SK-N-SH treated with all-trans-retinoic acid at 6 μM for 48 hours (cell line): ENCODE measurements around the gene RAB3IL1.
A peak's percentile ranks its signal among the peaks of the same experiment; 100 is the strongest.

Experiments
- ATAC-seq: fragments of 200-7000 bp; cut with Tn5 transposase; 3 replicates; pipeline ENCODE4 v1.9.1; 2020; ENCODE audit warnings: mild to moderate bottlenecking, moderate library complexity
- ARNTL ChIP-seq: fragments of 450-650 bp; formaldehyde crosslinking; IDR thresholded peaks from 2 replicates; pipeline ENCODE4 v1.5.0; 2020; ENCODE audit warnings: low read depth, mild to moderate bottlenecking, moderate library complexity, borderline replicate concordance
- BACH2 ChIP-seq: fragments of 250-450 bp; sonication (Bioruptor Pico); IDR thresholded peaks from 2 replicates; pipeline ENCODE4 v1.9.0; 2021; ENCODE audit warnings: mild to moderate bottlenecking, borderline replicate concordance
- CREB5 ChIP-seq: fragments of 250-450 bp; sonication (Bioruptor Pico); IDR thresholded peaks from 2 replicates; pipeline ENCODE4 v1.5.1; 2020; ENCODE audit warnings: low read depth, mild to moderate bottlenecking, moderate library complexity
- CSDC2 ChIP-seq: fragments of 250-450 bp; sonication (Bioruptor Pico); IDR thresholded peaks from 2 replicates; pipeline ENCODE4 v1.5.0; 2020; ENCODE audit warnings: mild to moderate bottlenecking, moderate library complexity
- ISL1 ChIP-seq: fragments of 250-450 bp; sonication (Bioruptor Pico); IDR thresholded peaks from 2 replicates; pipeline ENCODE4 v2.1.2; 2022; ENCODE audit warnings: mild to moderate bottlenecking, moderate library complexity
- PATZ1 ChIP-seq: fragments of 250-450 bp; sonication (Bioruptor Pico); IDR thresholded peaks from 2 replicates; pipeline ENCODE4 v1.8.0; 2020; ENCODE audit warnings: mild to moderate bottlenecking, moderate library complexity, borderline replicate concordance
- POU6F1 ChIP-seq: fragments of 250-450 bp; sonication (Bioruptor Pico); IDR thresholded peaks from 2 replicates; pipeline ENCODE4 v1.8.0; 2021; ENCODE audit warnings: low read depth, mild to moderate bottlenecking, moderate library complexity, borderline replicate concordance
- PPARA ChIP-seq: fragments of 250-450 bp; sonication (Bioruptor Pico); IDR thresholded peaks from 2 replicates; pipeline ENCODE4 v1.5.0; 2020; ENCODE audit warnings: mild to moderate bottlenecking, borderline replicate concordance
- RARB ChIP-seq: fragments of 250-450 bp; sonication (Bioruptor Pico); IDR thresholded peaks from 2 replicates; pipeline ENCODE4 v1.8.0; 2021; ENCODE audit warnings: mild to moderate bottlenecking, moderate library complexity
- SNAI2 ChIP-seq: fragments of 250-450 bp; sonication (Bioruptor Pico); IDR thresholded peaks from 2 replicates; pipeline ENCODE4 v1.5.0; 2020; ENCODE audit warnings: mild to moderate bottlenecking, moderate library complexity
- TCF4 ChIP-seq: fragments of 250-450 bp; sonication (Bioruptor Pico); IDR thresholded peaks from 2 replicates; pipeline ENCODE4 v1.8.0; 2021; ENCODE audit warnings: mild to moderate bottlenecking, moderate library complexity, borderline replicate concordance
- TOX ChIP-seq: fragments of 250-450 bp; sonication (Bioruptor Pico); IDR thresholded peaks from 2 replicates; pipeline ENCODE4 v1.8.0; 2021; ENCODE audit warnings: mild to moderate bottlenecking, moderate library complexity, borderline replicate concordance
- TSHZ2 ChIP-seq: fragments of 250-450 bp; sonication (Bioruptor Pico); IDR thresholded peaks from 2 replicates; pipeline ENCODE4 v1.5.0; 2020; ENCODE audit warnings: mild to moderate bottlenecking, moderate library complexity
- ZC3H10 ChIP-seq: fragments of 250-450 bp; sonication (Bioruptor Pico); IDR thresholded peaks from 2 replicates; pipeline ENCODE4 v1.5.1; 2021; ENCODE audit warnings: mild to moderate bottlenecking, moderate library complexity
- ZNF565 ChIP-seq: fragments of 450-650 bp; formaldehyde crosslinking; conservative IDR thresholded peaks from 2 replicates; pipeline ENCODE4 v1.5.0; 2020; ENCODE audit warnings: low read depth, mild to moderate bottlenecking, moderate library complexity
- ZNF70 ChIP-seq: fragments of 450-650 bp; formaldehyde crosslinking; IDR thresholded peaks from 2 replicates; pipeline ENCODE4 v1.5.0; 2020; ENCODE audit warnings: mild to moderate bottlenecking, moderate library complexity
- ZNF8 ChIP-seq: fragments of 450-650 bp; formaldehyde crosslinking; IDR thresholded peaks from 2 replicates; pipeline ENCODE4 v1.5.0; 2020; ENCODE audit warnings: mild to moderate bottlenecking, moderate library complexity

Gene RAB3IL1

GRCh38 chr11:61888590-61888989, 28.8 kb downstream of the RAB3IL1 start:
- TF ChIP-seq ISL1 (CRISPR knock-in tag) (no peak), RARB (CRISPR knock-in tag) (no peak), ZNF70 (CRISPR knock-in tag) (no peak), BACH2 (CRISPR knock-in tag) (no peak), PATZ1 (no peak), POU6F1 (CRISPR knock-in tag) (no peak), ZNF8 (CRISPR knock-in tag) (no peak), PPARA (CRISPR knock-in tag) (no peak), TOX (no peak), ZNF565 (CRISPR knock-in tag) (no peak), CREB5 (CRISPR knock-in tag) (no peak), ARNTL (CRISPR knock-in tag) (no peak), ZC3H10 (no peak), SNAI2 (CRISPR knock-in tag) (no peak)
- ATAC-seq, result no peak

GRCh38 chr11:61887839-61888494, 29.4 kb downstream of the RAB3IL1 start:
- TF ChIP-seq ZNF70 (CRISPR knock-in tag), result no peak
- TF ChIP-seq ISL1 (CRISPR knock-in tag), result peak; percentile 5; the same call in 1 of the 2 replicates
- no peak for TF ChIP-seq TCF4 (CRISPR knock-in tag)
- peak; percentile 64 for ATAC-seq

- no peak for ATAC-seq
- TF ChIP-seq TSHZ2 (CRISPR knock-in tag) (no peak), ZNF8 (CRISPR knock-in tag) (no peak), BACH2 (CRISPR knock-in tag) (no peak), TOX (no peak), CSDC2 (CRISPR knock-in tag) (no peak), SNAI2 (CRISPR knock-in tag) (no peak), CREB5 (CRISPR knock-in tag) (no peak), PPARA (CRISPR knock-in tag) (no peak)
Measured at GRCh38 chr11:61886643-61887042, 30.7 kb downstream of the RAB3IL1 start.
